WTC11 (cell line): ENCODE data around the gene USP10. TPM values are rescaled to one million over a fixed set of nuclear protein-coding genes. Genes with fewer than 3 reads are reported as not detected.

ENCODE experiments used
- ATAC-seq: fragments of 200-7000 bp; cut with Tn5 transposase; 2 replicates; pipeline ENCODE4 v1.10.0; 2021; ENCODE audit warnings: mild to moderate bottlenecking, moderate library complexity
- CTCF ChIA-PET: fragments of 300-600 bp; sonication (Branson Sonifier 250); formaldehyde crosslinking; loops from one replicate; lab custom pipeline; 2021; ENCODE audit warnings: antibody characterized with exemption; lab: Charles Lee
- POLR2A ChIA-PET: fragments of 350-600 bp; sonication (Branson Sonifier 250); formaldehyde crosslinking; loops from one replicate; lab custom pipeline; 2021; ENCODE audit warnings: antibody characterized with exemption; lab: Charles Lee
- DNase-seq: peaks from one replicate; pipeline ENCODE4 v3.0.0; 2021; ENCODE audit warnings: low spot score
- H3K27ac Mint-ChIP-seq: 2 replicates; pipeline ENCODE4 v1.8.0; 2021; ENCODE audit warnings: mixed read lengths
- H3K27me3 Mint-ChIP-seq: 2 replicates; pipeline ENCODE4 v1.8.0; 2021; ENCODE audit warnings: low read depth, mild to moderate bottlenecking, moderate library complexity, mixed read lengths
- H3K36me3 Mint-ChIP-seq: 2 replicates; pipeline ENCODE4 v1.8.0; 2021; ENCODE audit warnings: mixed read lengths
- H3K4me1 Mint-ChIP-seq: 2 replicates; pipeline ENCODE4 v1.8.0; 2022; ENCODE audit warnings: mixed read lengths
- H3K4me3 Mint-ChIP-seq: 2 replicates; pipeline ENCODE4 v1.8.0; 2021; ENCODE audit warnings: mild to moderate bottlenecking, moderate library complexity, mixed read lengths
- H3K9me3 Mint-ChIP-seq: 2 replicates; pipeline ENCODE4 v1.8.0; 2021; ENCODE audit warnings: mixed read lengths
- AR ChIP-seq: fragments of 250-450 bp; sonication (Bioruptor Pico); IDR thresholded peaks from 2 replicates; pipeline ENCODE4 v1.9.0; 2021; ENCODE audit warnings: mild to moderate bottlenecking
- ATF1 ChIP-seq: sonication (generic); formaldehyde crosslinking; IDR thresholded peaks from 2 replicates; pipeline ENCODE4 v1.8.1; 2023; ENCODE audit warnings: mild to moderate bottlenecking, moderate library complexity, missing genetic modification reagents
- CDX4 ChIP-seq: fragments of 250-450 bp; sonication (Bioruptor Pico); IDR thresholded peaks from 2 replicates; pipeline ENCODE4 v1.9.0; 2021; ENCODE audit warnings: moderate library complexity, mild to moderate bottlenecking, inconsistent platforms, borderline replicate concordance
- CREB1 ChIP-seq: sonication (generic); formaldehyde crosslinking; IDR thresholded peaks from 2 replicates; pipeline ENCODE4 v1.8.0; 2023; ENCODE audit warnings: mild to moderate bottlenecking, missing genetic modification reagents
- E2F4 ChIP-seq: sonication (generic); formaldehyde crosslinking; IDR thresholded peaks from 2 replicates; pipeline ENCODE4 v1.8.1; 2022; ENCODE audit warnings: low read depth, mild to moderate bottlenecking, moderate library complexity, missing genetic modification reagents, borderline replicate concordance
- FOXK1 ChIP-seq: sonication (generic); formaldehyde crosslinking; IDR thresholded peaks from 2 replicates; pipeline ENCODE4 v1.8.0; 2022; ENCODE audit warnings: mild to moderate bottlenecking, moderate library complexity, missing genetic modification reagents
- HMGA2 ChIP-seq: fragments of 250-450 bp; sonication (Bioruptor Pico); IDR thresholded peaks from 2 replicates; pipeline ENCODE4 v1.4.0; 2021; ENCODE audit warnings: mild to moderate bottlenecking, moderate library complexity
- IRF2 ChIP-seq: sonication (generic); formaldehyde crosslinking; IDR thresholded peaks from 2 replicates; pipeline ENCODE4 v1.8.0; 2022; ENCODE audit warnings: low read depth, missing genetic modification reagents, borderline replicate concordance
- NFE2L1 ChIP-seq: sonication (generic); formaldehyde crosslinking; IDR thresholded peaks from 2 replicates; pipeline ENCODE4 v1.8.1; 2023; ENCODE audit warnings: missing genetic modification reagents
- NFYB ChIP-seq: sonication (generic); formaldehyde crosslinking; conservative IDR thresholded peaks from 2 replicates; pipeline ENCODE4 v1.8.0; 2022; ENCODE audit warnings: low read depth, missing genetic modification reagents
- NR1H2 ChIP-seq: sonication (generic); formaldehyde crosslinking; IDR thresholded peaks from 2 replicates; pipeline ENCODE4 v1.9.0; 2021; ENCODE audit warnings: mild to moderate bottlenecking, moderate library complexity, missing genetic modification reagents
- OVOL2 ChIP-seq: fragments of 250-450 bp; sonication (Bioruptor Pico); IDR thresholded peaks from 2 replicates; pipeline ENCODE4 v1.9.0; 2021; ENCODE audit warnings: mild to moderate bottlenecking, borderline replicate concordance
- SP1 ChIP-seq: sonication (generic); formaldehyde crosslinking; conservative IDR thresholded peaks from 2 replicates; pipeline ENCODE4 v1.8.1; 2022; ENCODE audit warnings: missing genetic modification reagents
- ZNF138 ChIP-seq: sonication (generic); formaldehyde crosslinking; conservative IDR thresholded peaks from 2 replicates; pipeline ENCODE4 v1.8.1; 2022; ENCODE audit warnings: mild to moderate bottlenecking, moderate library complexity, missing genetic modification reagents
- total RNA-seq: library from RNA; stranded (reverse); gene quantifications from 3 replicates; pipeline ENCODE4 v1.2.3, GENCODE V29; 2021
- TF ChIP-seq, protein P1 (sequence below): sonication (generic); formaldehyde crosslinking; IDR thresholded peaks from 2 replicates; pipeline ENCODE4 v1.8.0; 2023; ENCODE audit warnings: missing genetic modification reagents, mild to moderate bottlenecking, borderline replicate concordance
- TF ChIP-seq, protein P2 (sequence below): sonication (generic); formaldehyde crosslinking; IDR thresholded peaks from 2 replicates; pipeline ENCODE4 v1.8.0; 2022; ENCODE audit warnings: mild to moderate bottlenecking, missing genetic modification reagents
- TF ChIP-seq, protein P3 (sequence below): fragments of 250-450 bp; sonication (Bioruptor Pico); conservative IDR thresholded peaks from 2 replicates; pipeline ENCODE4 v1.9.0; 2021; ENCODE audit warnings: mild to moderate bottlenecking

The USP10 gene
- total RNA-seq, 1 experiment from 2014 or later = 138 TPM

DNA sequence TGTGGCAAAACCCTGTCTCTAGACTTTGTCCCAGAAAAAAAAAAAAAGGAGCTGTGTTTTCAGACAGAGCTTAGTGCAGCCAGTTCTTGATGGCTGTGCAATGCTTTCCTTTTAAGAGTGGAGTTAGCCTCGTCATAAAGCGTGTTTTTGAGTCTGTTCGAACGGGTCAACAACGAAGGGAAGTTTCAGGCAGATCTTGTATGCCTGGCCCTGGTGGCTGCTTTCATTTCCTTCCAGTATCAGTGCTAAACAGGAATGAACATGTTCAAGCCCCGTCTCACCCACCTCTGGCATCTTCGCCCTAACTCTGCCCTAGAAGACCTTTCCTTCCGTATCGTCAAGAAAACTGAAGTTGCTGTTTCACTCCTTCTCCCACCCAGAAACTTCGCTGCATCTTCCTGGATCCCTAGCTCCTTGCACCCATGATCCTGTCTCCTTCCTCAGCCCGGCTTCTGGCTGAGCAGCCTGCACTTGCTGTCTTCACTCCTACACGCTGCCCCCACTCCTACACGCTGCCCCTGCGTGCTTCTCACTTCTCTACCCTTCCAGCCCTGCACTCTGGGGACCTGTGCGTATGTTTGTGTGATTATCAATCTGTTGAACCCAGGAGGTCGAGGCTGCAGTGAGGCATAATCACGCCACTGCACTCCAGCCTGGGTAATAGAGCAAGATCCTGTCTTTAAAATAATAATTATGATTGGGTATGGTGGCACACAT is 55.3 kb downstream of the USP10 start:
- CTCF ChIA-PET = interaction anchor here (0.6 to 4.2 kb wide), 17 partner anchors 8 to 228 kb away, joined by 3 to 46 read pairs (median 4); partner anchors contain the start of gene CRISPLD2

GRCh38 chr16:84756830-84757229 is 57.0 kb downstream of the USP10 start:
- H3K36me3 Mint-ChIP-seq = peaks cover 23% of the 10 kb centered on the region
- no peaks in the 10 kb centered on the region for H3K9me3 Mint-ChIP-seq
- H3K27me3 Mint-ChIP-seq = no peaks in the 10 kb centered on the region
- DNase-seq = no peak
- ChIA-PET POLR2A (no interaction called here), CTCF (interaction anchor here (0.5 to 1.2 kb wide), 2 partner anchors 18 to 221 kb away, joined by 3 to 5 read pairs; no protein-coding TSS in a partner anchor)
- H3K4me1 Mint-ChIP-seq = peaks cover 37% of the 10 kb centered on the region
- TF ChIP-seq ATF1 = no peak
- TF ChIP-seq, protein P1, sequence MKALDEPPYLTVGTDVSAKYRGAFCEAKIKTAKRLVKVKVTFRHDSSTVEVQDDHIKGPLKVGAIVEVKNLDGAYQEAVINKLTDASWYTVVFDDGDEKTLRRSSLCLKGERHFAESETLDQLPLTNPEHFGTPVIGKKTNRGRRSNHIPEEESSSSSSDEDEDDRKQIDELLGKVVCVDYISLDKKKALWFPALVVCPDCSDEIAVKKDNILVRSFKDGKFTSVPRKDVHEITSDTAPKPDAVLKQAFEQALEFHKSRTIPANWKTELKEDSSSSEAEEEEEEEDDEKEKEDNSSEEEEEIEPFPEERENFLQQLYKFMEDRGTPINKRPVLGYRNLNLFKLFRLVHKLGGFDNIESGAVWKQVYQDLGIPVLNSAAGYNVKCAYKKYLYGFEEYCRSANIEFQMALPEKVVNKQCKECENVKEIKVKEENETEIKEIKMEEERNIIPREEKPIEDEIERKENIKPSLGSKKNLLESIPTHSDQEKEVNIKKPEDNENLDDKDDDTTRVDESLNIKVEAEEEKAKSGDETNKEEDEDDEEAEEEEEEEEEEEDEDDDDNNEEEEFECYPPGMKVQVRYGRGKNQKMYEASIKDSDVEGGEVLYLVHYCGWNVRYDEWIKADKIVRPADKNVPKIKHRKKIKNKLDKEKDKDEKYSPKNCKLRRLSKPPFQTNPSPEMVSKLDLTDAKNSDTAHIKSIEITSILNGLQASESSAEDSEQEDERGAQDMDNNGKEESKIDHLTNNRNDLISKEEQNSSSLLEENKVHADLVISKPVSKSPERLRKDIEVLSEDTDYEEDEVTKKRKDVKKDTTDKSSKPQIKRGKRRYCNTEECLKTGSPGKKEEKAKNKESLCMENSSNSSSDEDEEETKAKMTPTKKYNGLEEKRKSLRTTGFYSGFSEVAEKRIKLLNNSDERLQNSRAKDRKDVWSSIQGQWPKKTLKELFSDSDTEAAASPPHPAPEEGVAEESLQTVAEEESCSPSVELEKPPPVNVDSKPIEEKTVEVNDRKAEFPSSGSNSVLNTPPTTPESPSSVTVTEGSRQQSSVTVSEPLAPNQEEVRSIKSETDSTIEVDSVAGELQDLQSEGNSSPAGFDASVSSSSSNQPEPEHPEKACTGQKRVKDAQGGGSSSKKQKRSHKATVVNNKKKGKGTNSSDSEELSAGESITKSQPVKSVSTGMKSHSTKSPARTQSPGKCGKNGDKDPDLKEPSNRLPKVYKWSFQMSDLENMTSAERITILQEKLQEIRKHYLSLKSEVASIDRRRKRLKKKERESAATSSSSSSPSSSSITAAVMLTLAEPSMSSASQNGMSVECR = no peak
- no peak for TF ChIP-seq FOXK1 (CRISPR knock-in tag)
- no peak for TF ChIP-seq ZNF138
- TF ChIP-seq CREB1 = no peak
- no peak for ATAC-seq
- H3K27ac Mint-ChIP-seq = no peak overlapping the region
- no peak overlapping the region for H3K4me3 Mint-ChIP-seq

More for the DNA sequence above, 55.3 kb downstream of the USP10 start:
- H3K27ac Mint-ChIP-seq = peak overlapping the region; percentile 88
- peaks cover 9% of the 10 kb centered on the region for H3K36me3 Mint-ChIP-seq
- ATAC-seq (no peak), DNase-seq (no peak)
- no peaks in the 10 kb centered on the region for H3K9me3 Mint-ChIP-seq
- no peaks in the 10 kb centered on the region for H3K27me3 Mint-ChIP-seq
- TF ChIP-seq NFYB (CRISPR knock-in tag) (no peak), OVOL2 (CRISPR knock-in tag) (no peak), IRF2 (CRISPR knock-in tag) (no peak), E2F4 (no peak), HMGA2 (CRISPR knock-in tag) (no peak), NR1H2 (no peak), NFE2L1 (no peak), AR (CRISPR knock-in tag) (no peak), CDX4 (CRISPR knock-in tag) (no peak), SP1 (no peak)
- TF ChIP-seq, protein P2, sequence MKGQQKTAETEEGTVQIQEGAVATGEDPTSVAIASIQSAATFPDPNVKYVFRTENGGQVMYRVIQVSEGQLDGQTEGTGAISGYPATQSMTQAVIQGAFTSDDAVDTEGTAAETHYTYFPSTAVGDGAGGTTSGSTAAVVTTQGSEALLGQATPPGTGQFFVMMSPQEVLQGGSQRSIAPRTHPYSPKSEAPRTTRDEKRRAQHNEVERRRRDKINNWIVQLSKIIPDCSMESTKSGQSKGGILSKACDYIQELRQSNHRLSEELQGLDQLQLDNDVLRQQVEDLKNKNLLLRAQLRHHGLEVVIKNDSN (CRISPR knock-in tag) = no peak
- TF ChIP-seq, protein P3, sequence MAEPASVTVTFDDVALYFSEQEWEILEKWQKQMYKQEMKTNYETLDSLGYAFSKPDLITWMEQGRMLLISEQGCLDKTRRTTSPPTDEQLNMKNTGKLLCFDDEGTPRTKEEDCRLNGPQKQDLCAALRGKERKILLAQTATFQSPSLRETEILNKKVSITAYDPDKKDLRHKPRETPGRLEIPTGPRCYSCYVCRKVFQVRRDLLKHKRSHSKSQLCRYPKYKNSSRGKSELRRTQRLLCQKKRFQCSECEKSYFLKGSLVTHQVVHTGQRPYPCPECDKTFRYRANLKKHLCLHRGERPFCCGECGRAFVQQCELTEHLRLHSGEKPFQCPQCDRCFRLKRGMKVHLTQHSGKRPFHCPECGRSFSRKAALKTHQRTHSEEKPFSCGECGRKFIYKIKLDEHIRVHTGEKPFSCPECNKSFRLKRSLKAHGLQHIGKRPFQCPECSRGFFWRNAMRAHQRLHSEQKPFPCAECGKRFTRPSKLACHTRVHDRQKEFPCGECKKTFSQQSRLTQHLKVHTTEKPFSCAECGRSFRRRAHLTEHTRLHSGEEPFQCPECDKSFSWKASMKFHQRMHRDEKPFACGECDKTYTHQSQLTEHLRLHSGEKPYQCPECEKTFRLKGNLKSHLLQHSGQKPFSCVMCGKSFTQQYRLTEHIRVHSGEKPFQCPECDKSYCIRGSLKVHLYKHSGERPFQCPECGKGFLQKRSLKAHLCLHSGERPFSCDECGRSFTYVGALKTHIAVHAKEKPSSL (CRISPR knock-in tag) = no peak
- TF ChIP-seq, all 79 proteins: peak for 0
- POLR2A ChIA-PET = no interaction called here
- no peak overlapping the region for H3K4me3 Mint-ChIP-seq
- H3K4me1 Mint-ChIP-seq = peaks cover 44% of the 10 kb centered on the region
